SK-N-SH (cell line): ENCODE results near the gene AGR3. TPM values are rescaled to one million over a fixed set of nuclear protein-coding genes. Genes with fewer than 3 reads are reported as not detected.

Source experiments
- CTCF ChIA-PET: fragments of 300-600, 350-600 bp; formaldehyde crosslinking; extraction: SDS; loops from one replicate; lab custom pipeline; 2021; lab: Yijun Ruan, JAX
- POLR2A ChIA-PET: fragments of 350-600 bp; sonication (Branson Sonifier 250); formaldehyde crosslinking; extraction: SDS; loops from one replicate; lab custom pipeline; 2020; ENCODE audit warnings: antibody characterized with exemption, inconsistent platforms; lab: Yijun Ruan, JAX
- DNase-seq: peaks from one replicate; pipeline ENCODE4 v3.0.0; 2012
- H2AFZ ChIP-seq: fragments of 200-600 bp; sonication (generic); 2 replicates; pipeline ENCODE4 v1.8.1; 2016; ENCODE audit warnings: antibody characterized with exemption, mild to moderate bottlenecking, low read depth
- H3F3A ChIP-seq: fragments of 200-600 bp; sonication (generic); replicated peaks from 2 replicates; pipeline ENCODE3; 2016; ENCODE audit warnings: antibody characterized with exemption, mild to moderate bottlenecking; ENCODE audit not compliant: insufficient read depth
- H3K27ac ChIP-seq, 2 experiments: fragments of 200-500 bp in 1 of 2; fragments of 200-600 bp in 1 of 2; sonication (Bioruptor generic) in 1 of 2; sonication (generic), shearing (Covaris generic) in 1 of 2; 2 replicates each; pipeline versions ENCODE4 v1.5.1 to v1.6.1; 2014 to 2016; ENCODE audit warnings: low read depth in 2 of 2, inconsistent platforms in 1 of 2, low read length in 1 of 2, mild to moderate bottlenecking in 1 of 2, mixed read lengths in 1 of 2
- H3K27me3 ChIP-seq: fragments of 200-600 bp; sonication (generic), shearing (Covaris generic); 2 replicates; pipeline ENCODE4 v1.6.1; 2016; ENCODE audit warnings: mixed run types; ENCODE audit not compliant: insufficient read depth
- H3K36me3 ChIP-seq, 2 experiments: fragments of 200-500 bp in 1 of 2; fragments of 200-600 bp in 1 of 2; sonication (Bioruptor generic) in 1 of 2; sonication (generic) in 1 of 2; replicated peaks in 1 of 2; 2 replicates each; pipeline versions ENCODE3 to v1.5.1; 2014 to 2016; ENCODE audit warnings: low read length in 1 of 2, mild to moderate bottlenecking in 1 of 2; ENCODE audit not compliant: insufficient read depth in 2 of 2, control insufficient read depth in 1 of 2
- H3K4me1 ChIP-seq, 2 experiments: fragments of 200-500 bp in 1 of 2; fragments of 200-600 bp in 1 of 2; sonication (Bioruptor generic) in 1 of 2; sonication (generic), shearing (Covaris generic) in 1 of 2; 2 replicates each; pipeline versions ENCODE4 v1.5.1 to v1.6.1; 2014 to 2016; ENCODE audit warnings: low read depth in 1 of 2, low read length in 1 of 2, mixed run types in 1 of 2; ENCODE audit not compliant: insufficient read depth in 2 of 2, control insufficient read depth in 1 of 2
- H3K4me2 ChIP-seq: fragments of 200-600 bp; sonication (generic), shearing (Covaris generic); 2 replicates; pipeline ENCODE4 v1.6.1; 2017; ENCODE audit warnings: mixed run types
- H3K4me3 ChIP-seq, 2 experiments: fragments of 200-500 bp in 1 of 2; fragments of 200-600 bp in 1 of 2; sonication (Bioruptor generic) in 1 of 2; sonication (generic), shearing (Covaris generic) in 1 of 2; 2 replicates each; pipeline versions ENCODE4 v1.5.1 to v1.8.1; 2014 to 2016; ENCODE audit warnings: low read depth in 2 of 2, inconsistent platforms in 1 of 2, low read length in 1 of 2, mild to moderate bottlenecking in 1 of 2, mixed read lengths in 1 of 2, moderate library complexity in 1 of 2
- H3K79me2 ChIP-seq: fragments of 200-600 bp; sonication (generic); 2 replicates; pipeline ENCODE4 v1.8.1; 2017; ENCODE audit warnings: mild to moderate bottlenecking; ENCODE audit not compliant: insufficient read depth
- H3K9ac ChIP-seq: fragments of 200-600 bp; sonication (generic); 2 replicates; pipeline ENCODE4 v1.6.1; 2017; ENCODE audit warnings: mixed run types
- H3K9me2 ChIP-seq: fragments of 200-600 bp; sonication (generic); 2 replicates; pipeline ENCODE4 v1.6.1; 2017; ENCODE audit warnings: mixed run types
- H3K9me3 ChIP-seq: fragments of 200-600 bp; sonication (generic); 2 replicates; pipeline ENCODE4 v1.6.1; 2017; ENCODE audit warnings: mixed run types, mild to moderate bottlenecking, moderate library complexity
- H4K20me1 ChIP-seq: fragments of 200-600 bp; sonication (generic); 2 replicates; pipeline ENCODE4 v1.6.1; 2017; ENCODE audit warnings: mild to moderate bottlenecking, mixed run types; ENCODE audit not compliant: insufficient read depth
- CHD2 ChIP-seq: fragments of 150-350 bp; IDR thresholded peaks from 2 replicates; pipeline ENCODE4 v1.6.1; 2018; ENCODE audit warnings: low read length; ENCODE audit not compliant: partially characterized antibody
- ELF1 ChIP-seq: IDR thresholded peaks from 2 replicates; pipeline ENCODE4 v1.4.0; 2012
- EP300 ChIP-seq, 2 experiments: IDR thresholded peaks; 2 replicates each; pipeline versions ENCODE4 v1.4.0 to v1.6.1; 2012; ENCODE audit warnings: borderline replicate concordance in 1 of 2, low read depth in 1 of 2, low read length in 1 of 2
- EZH2phosphoT487 ChIP-seq: fragments of 200-600 bp; sonication (generic); IDR thresholded peaks from 2 replicates; pipeline ENCODE4 v1.6.1; 2017; ENCODE audit warnings: low read depth, mixed run types, mild to moderate bottlenecking, antibody characterized with exemption, moderate library complexity, borderline replicate concordance
- FOSL2 ChIP-seq: IDR thresholded peaks from 2 replicates; pipeline ENCODE4 v1.4.0; 2012; ENCODE audit warnings: low read depth, mild to moderate bottlenecking, moderate library complexity, borderline replicate concordance
- FOXJ3 ChIP-seq: sonication (generic); formaldehyde crosslinking; IDR thresholded peaks from 2 replicates; pipeline ENCODE4 v1.5.1; 2020; ENCODE audit warnings: mild to moderate bottlenecking, missing genetic modification reagents
- FOXM1 ChIP-seq: IDR thresholded peaks from 2 replicates; pipeline ENCODE4 v1.4.0; 2012; ENCODE audit warnings: low read depth, mild to moderate bottlenecking
- IRF3 ChIP-seq: fragments of 150-350 bp; IDR thresholded peaks from 2 replicates; pipeline ENCODE4 v1.6.1; 2016; ENCODE audit warnings: mild to moderate bottlenecking, low read depth, low read length
- NFIC ChIP-seq: IDR thresholded peaks from 2 replicates; pipeline ENCODE4 v1.4.0; 2012; ENCODE audit warnings: borderline replicate concordance
- NRF1 ChIP-seq: IDR thresholded peaks from 2 replicates; pipeline ENCODE4 v1.6.1; 2012; ENCODE audit warnings: low read depth, mild to moderate bottlenecking, low read length
- PBX3 ChIP-seq: IDR thresholded peaks from 2 replicates; pipeline ENCODE4; 2012
- RAD21 ChIP-seq: IDR thresholded peaks from 2 replicates; pipeline ENCODE4 v1.6.1; 2012; ENCODE audit warnings: mild to moderate bottlenecking, low read length
- RCOR1 ChIP-seq: fragments of 150-350 bp; IDR thresholded peaks from 2 replicates; pipeline ENCODE4 v1.6.1; 2017; ENCODE audit warnings: antibody characterized with exemption, low read length
- RFX5 ChIP-seq: IDR thresholded peaks from 2 replicates; pipeline ENCODE4 v1.6.1; 2012; ENCODE audit warnings: mild to moderate bottlenecking, improper control_type of control experiment, low read length
- RXRA ChIP-seq: IDR thresholded peaks from 2 replicates; pipeline ENCODE4 v1.4.0; 2012; ENCODE audit warnings: low read depth, mild to moderate bottlenecking, borderline replicate concordance
- SIN3A ChIP-seq: IDR thresholded peaks from 2 replicates; pipeline ENCODE4 v1.6.1; 2012; ENCODE audit warnings: low read depth, mild to moderate bottlenecking, low read length, moderate library complexity, borderline replicate concordance
- TAF1 ChIP-seq: IDR thresholded peaks from 2 replicates; pipeline ENCODE4 v1.6.1; 2012; ENCODE audit warnings: low read depth, mild to moderate bottlenecking, low read length, moderate library complexity, borderline replicate concordance
- TCF12 ChIP-seq: IDR thresholded peaks from 2 replicates; pipeline ENCODE4 v1.4.0; 2012
- USF1 ChIP-seq: IDR thresholded peaks from 2 replicates; pipeline ENCODE4 v1.4.0; 2012; ENCODE audit warnings: low read depth, borderline replicate concordance
- USF2 ChIP-seq: fragments of 150-350 bp; IDR thresholded peaks from 2 replicates; pipeline ENCODE4 v1.6.1; 2017; ENCODE audit warnings: antibody characterized with exemption, low read length, low read depth, borderline replicate concordance
- WGBS: methylation state at CpG from one replicate; pipeline ENCODE4 v1.1.6; 2017; ENCODE audit warnings: low lambda C conversion rate; 5-methylcytosine and 5-hydroxymethylcytosine counted together
- polyA plus RNA-seq, 3 experiments: library from polyadenylated mRNA; depleted of rRNA; stranded (reverse); fragments of >200 nt; gene quantifications; 2 replicates each; pipeline ENCODE4 v1.2.3, GENCODE V29; 2012

Gene AGR3
- polyA plus RNA-seq, 1 of the 3 experiments (the other 2 are of a cell fraction), result not detected

- POLR2A ChIA-PET, result no interaction called here
- Histone ChIP-seq H3K27me3 (peaks cover 13% of the 10 kb centered on the region; the same call in 1 of the 2 replicates), H3K36me3 (no peaks in the 10 kb centered on the region), H3K4me3 (no peak overlapping the region), H3K9ac (no peak overlapping the region), H3K4me2 (no peak overlapping the region), H3K27ac (no peak overlapping the region), H3K9me2 (no peaks in the 10 kb centered on the region), H3K9me3 (no peaks in the 10 kb centered on the region), H3K79me2 (no peaks in the 10 kb centered on the region), H3K4me1 (no peaks in the 10 kb centered on the region), H3F3A (no peaks in the 10 kb centered on the region), H4K20me1 (no peaks in the 10 kb centered on the region), H2AFZ (no peak overlapping the region)
- TF ChIP-seq USF2 (no peak), CHD2 (no peak), EP300 (IDR thresholded peaks at IDR 0.05; ENCODE audit: borderline replicate concordance in 1 of 2, low read depth in 1 of 2, low read length in 1 of 2) (no peak), NFIC (no peak), ELF1 (no peak), RAD21 (no peak), RXRA (no peak), USF1 (no peak)
- CTCF ChIA-PET, result interaction anchor here (1.5 kb wide), 2 partner anchors 10 to 42 kb away, joined by 3 read pairs; no protein-coding TSS in a partner anchor
- DNase-seq, result no peak
- 5% methylated on average over 1 of the region's 1 CpG for WGBS
These were observed 5.9 kb downstream of the AGR3 start for GRCh38 chr7:16875861-16876260.

GRCh38 chr7:16874066-16874465 is 7.7 kb downstream of the AGR3 start:
- ChIA-PET CTCF (interaction anchor here (0.7 to 1.6 kb wide), 3 partner anchors 12 to 179 kb away, joined by 3 to 5 read pairs (median 4); no protein-coding TSS in a partner anchor), POLR2A (no interaction called here)
- no peak overlapping the region for H3K27ac ChIP-seq
- H3K36me3 ChIP-seq, result no peaks in the 10 kb centered on the region
- H3K9ac ChIP-seq, result no peak overlapping the region
- H3K4me3 ChIP-seq, result no peak overlapping the region
- no peaks in the 10 kb centered on the region for H4K20me1 ChIP-seq
- H3K9me3 ChIP-seq, result no peaks in the 10 kb centered on the region
- no peaks in the 10 kb centered on the region for H3K4me1 ChIP-seq
- H3K79me2 ChIP-seq, result no peaks in the 10 kb centered on the region
- peaks cover 13% of the 10 kb centered on the region; the same call in 1 of the 2 replicates for H3K27me3 ChIP-seq
- TF ChIP-seq NRF1, result no peak
- TF ChIP-seq FOSL2, result no peak
- TF ChIP-seq RCOR1, result no peak
- TF ChIP-seq TAF1, result no peak
- TF ChIP-seq PBX3, result no peak
- TF ChIP-seq FOXJ3 (CRISPR knock-in tag), result no peak
- no peak for TF ChIP-seq FOXM1
- no peak for TF ChIP-seq RFX5
- TF ChIP-seq SIN3A, result no peak
- no peak for TF ChIP-seq TCF12
- no peak for TF ChIP-seq EZH2phosphoT487
- TF ChIP-seq CHD2, result no peak
- no peak for TF ChIP-seq IRF3
- TF ChIP-seq NFIC, result no peak
- WGBS, result 4% methylated on average over 4 of the region's 4 CpGs
- H2AFZ ChIP-seq, result no peak overlapping the region
- DNase-seq, result no peak
- no peaks in the 10 kb centered on the region for H3K9me2 ChIP-seq
- H3F3A ChIP-seq, result no peaks in the 10 kb centered on the region
- H3K4me2 ChIP-seq, result no peak overlapping the region
